GM23338 (cell line): ENCODE measurements around the gene MED13. TPM values are rescaled to one million over a fixed set of nuclear protein-coding genes. Genes with fewer than 3 reads are reported as not detected.

Experiments used
- ATAC-seq: fragments of 200-7000 bp; cut with Tn5 transposase; 3 replicates; pipeline ENCODE4 v1.9.1; 2020
- DNase-seq: peaks from one replicate; pipeline ENCODE4 v3.0.0-alpha.2; 2015; ENCODE audit warnings: low spot score
- H2AFZ ChIP-seq: fragments of 200-600 bp; sonication (generic); 2 replicates; pipeline ENCODE4 v1.8.0; 2016; ENCODE audit warnings: antibody characterized with exemption, mild to moderate bottlenecking, moderate library complexity
- H3F3A ChIP-seq: fragments of 200-600 bp; sonication (generic); replicated peaks from 2 replicates; pipeline ENCODE4 v1.8.0; 2017; ENCODE audit warnings: antibody characterized with exemption, mixed run types, low read depth
- H3K27ac ChIP-seq: fragments of 200-600 bp; sonication (generic); 2 replicates; pipeline ENCODE4 v1.6.1; 2016; ENCODE audit warnings: low read depth
- H3K27me3 ChIP-seq: fragments of 200-600 bp; sonication (generic); 2 replicates; pipeline ENCODE4 v1.8.0; 2016; ENCODE audit warnings: mild to moderate bottlenecking, mixed run types, moderate library complexity; ENCODE audit not compliant: insufficient read depth
- H3K36me3 ChIP-seq: fragments of 200-600 bp; sonication (generic); 2 replicates; pipeline ENCODE4 v1.8.0; 2016; ENCODE audit warnings: mild to moderate bottlenecking; ENCODE audit not compliant: insufficient read depth
- H3K4me1 ChIP-seq: fragments of 200-600 bp; sonication (generic); 2 replicates; pipeline ENCODE4 v1.8.0; 2016; ENCODE audit warnings: mild to moderate bottlenecking, moderate library complexity; ENCODE audit not compliant: insufficient read depth
- H3K4me2 ChIP-seq: fragments of 200-600 bp; sonication (generic); 2 replicates; pipeline ENCODE4 v1.7.1; 2017; ENCODE audit warnings: mixed run types
- H3K4me3 ChIP-seq: fragments of 200-600 bp; sonication (generic); 2 replicates; pipeline ENCODE4 v1.6.1; 2016; ENCODE audit warnings: mixed run types
- H3K79me2 ChIP-seq: fragments of 200-600 bp; sonication (generic); replicated peaks from 2 replicates; pipeline ENCODE4 v1.8.0; 2017; ENCODE audit warnings: mild to moderate bottlenecking; ENCODE audit not compliant: insufficient read depth
- H3K9me2 ChIP-seq: fragments of 200-600 bp; sonication (generic); 2 replicates; pipeline ENCODE4 v1.8.0; 2017; ENCODE audit not compliant: insufficient read depth
- H4K20me1 ChIP-seq: fragments of 200-600 bp; sonication (generic); replicated peaks from 2 replicates; pipeline ENCODE4 v1.8.0; 2017; ENCODE audit warnings: mild to moderate bottlenecking; ENCODE audit not compliant: insufficient read depth
- H3K27ac Mint-ChIP-seq: 2 replicates; pipeline ENCODE4 v1.8.0; 2020; ENCODE audit warnings: inconsistent platforms, mild to moderate bottlenecking, moderate library complexity, mixed read lengths
- H3K27me3 Mint-ChIP-seq: 3 replicates; pipeline ENCODE4 v1.8.0; 2022; ENCODE audit warnings: low read depth, mild to moderate bottlenecking, moderate library complexity, mixed read lengths, inconsistent platforms; ENCODE audit not compliant: insufficient read depth, poor library complexity
- H3K36me3 Mint-ChIP-seq: 3 replicates; pipeline ENCODE4 v1.8.0; 2021; ENCODE audit warnings: low read depth, mild to moderate bottlenecking, inconsistent platforms, moderate library complexity, mixed read lengths
- H3K4me1 Mint-ChIP-seq: 3 replicates; pipeline ENCODE4 v1.8.0; 2020; ENCODE audit warnings: mild to moderate bottlenecking, inconsistent platforms, mixed read lengths
- H3K4me3 Mint-ChIP-seq: 3 replicates; pipeline ENCODE4 v1.8.0; 2021; ENCODE audit warnings: moderate library complexity, mild to moderate bottlenecking, inconsistent platforms, mixed read lengths
- H3K9me3 Mint-ChIP-seq: 3 replicates; pipeline ENCODE4 v1.8.0; 2020; ENCODE audit warnings: moderate library complexity, mild to moderate bottlenecking, inconsistent platforms, mixed read lengths
- CREB1 ChIP-seq: fragments of 250-450 bp; sonication (Bioruptor Pico); IDR thresholded peaks from 2 replicates; pipeline ENCODE4 v1.5.0; 2020; ENCODE audit warnings: low read depth, mild to moderate bottlenecking, moderate library complexity
- EZH2 ChIP-seq: fragments of 200-600 bp; sonication (generic); IDR thresholded peaks from one replicate; pipeline ENCODE4 v1.8.0; 2017; ENCODE audit warnings: antibody characterized with exemption, mild to moderate bottlenecking, low read depth; ENCODE audit not compliant: unreplicated experiment
- JUNB ChIP-seq: IDR thresholded peaks from one replicate; pipeline ENCODE4 v1.6.1; 2016; ENCODE audit warnings: antibody characterized with exemption; ENCODE audit not compliant: unreplicated experiment
- NANOG ChIP-seq: IDR thresholded peaks from 2 replicates; pipeline ENCODE4 v1.6.1; 2016; ENCODE audit warnings: antibody characterized with exemption, borderline replicate concordance
- STAT1 ChIP-seq: IDR thresholded peaks from one replicate; pipeline ENCODE4 v1.6.1; 2016; ENCODE audit warnings: antibody characterized with exemption; ENCODE audit not compliant: unreplicated experiment
- ZNF114 ChIP-seq: fragments of 250-450 bp; sonication (Bioruptor Pico); IDR thresholded peaks from 2 replicates; pipeline ENCODE4 v1.5.0; 2020; ENCODE audit warnings: mild to moderate bottlenecking, moderate library complexity
- ZNF331 ChIP-seq: fragments of 250-450 bp; sonication (Bioruptor Pico); IDR thresholded peaks from 2 replicates; pipeline ENCODE4 v1.5.0; 2020; ENCODE audit warnings: low read depth, mild to moderate bottlenecking, moderate library complexity
- polyA plus RNA-seq: library from polyadenylated mRNA; unstranded; fragments of >200 nt; fragmentation: Nextera tagmentation; extraction: Ambion mirVana; gene quantifications from 2 replicates; pipeline ENCODE4 v1.2.1, GENCODE V29; 2016
- total RNA-seq: library from RNA; depleted of rRNA; stranded (reverse); fragments of >200 nt; shearing (Covaris generic); gene quantifications from 2 replicates; pipeline ENCODE4 v1.2.3, GENCODE V29; 2014
- TF ChIP-seq, protein P1 (sequence below): fragments of 250-450 bp; sonication (Bioruptor Pico); IDR thresholded peaks from 2 replicates; pipeline ENCODE4 v1.5.0; 2020; ENCODE audit warnings: mild to moderate bottlenecking, moderate library complexity
- TF ChIP-seq, protein P2 (sequence below): IDR thresholded peaks from one replicate; pipeline ENCODE4 v1.6.1; 2018; ENCODE audit warnings: antibody characterized with exemption; ENCODE audit not compliant: unreplicated experiment
- TF ChIP-seq, protein P3 (sequence below), 2 experiments: fragments of 200-600 bp in 1 of 2; sonication (generic) in 1 of 2; conservative IDR thresholded peaks; 2 replicates each; pipeline versions ENCODE4 v1.5.1 to v1.6.1; 2016 to 2017; ENCODE audit warnings: antibody characterized with exemption in 2 of 2, low read depth in 2 of 2, mild to moderate bottlenecking in 2 of 2, moderate library complexity in 1 of 2

MED13 gene
- total and polyA plus RNA-seq, 2 experiments from 2014 or later: 13.0 to 45.8 TPM

DNA sequence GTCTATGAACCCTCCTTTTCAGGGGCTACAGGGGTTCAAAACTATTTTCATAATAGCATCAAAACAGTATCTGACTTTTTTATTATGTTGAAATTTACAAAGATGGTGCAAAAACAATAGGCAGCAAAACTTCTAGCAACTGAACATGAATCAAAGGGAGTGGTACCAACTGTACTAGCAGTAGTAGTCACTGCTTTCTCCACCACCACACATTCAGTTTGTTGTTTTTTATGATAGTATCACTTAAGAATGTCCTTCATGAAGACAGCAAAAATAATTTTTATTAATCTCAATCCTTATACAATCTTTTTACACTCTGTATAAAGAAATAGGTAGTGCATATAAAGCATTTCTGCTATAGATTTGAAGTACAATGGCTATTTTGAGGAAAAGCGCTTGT, 47.6 kb downstream of the MED13 start (continued):
- TF ChIP-seq, protein P1, sequence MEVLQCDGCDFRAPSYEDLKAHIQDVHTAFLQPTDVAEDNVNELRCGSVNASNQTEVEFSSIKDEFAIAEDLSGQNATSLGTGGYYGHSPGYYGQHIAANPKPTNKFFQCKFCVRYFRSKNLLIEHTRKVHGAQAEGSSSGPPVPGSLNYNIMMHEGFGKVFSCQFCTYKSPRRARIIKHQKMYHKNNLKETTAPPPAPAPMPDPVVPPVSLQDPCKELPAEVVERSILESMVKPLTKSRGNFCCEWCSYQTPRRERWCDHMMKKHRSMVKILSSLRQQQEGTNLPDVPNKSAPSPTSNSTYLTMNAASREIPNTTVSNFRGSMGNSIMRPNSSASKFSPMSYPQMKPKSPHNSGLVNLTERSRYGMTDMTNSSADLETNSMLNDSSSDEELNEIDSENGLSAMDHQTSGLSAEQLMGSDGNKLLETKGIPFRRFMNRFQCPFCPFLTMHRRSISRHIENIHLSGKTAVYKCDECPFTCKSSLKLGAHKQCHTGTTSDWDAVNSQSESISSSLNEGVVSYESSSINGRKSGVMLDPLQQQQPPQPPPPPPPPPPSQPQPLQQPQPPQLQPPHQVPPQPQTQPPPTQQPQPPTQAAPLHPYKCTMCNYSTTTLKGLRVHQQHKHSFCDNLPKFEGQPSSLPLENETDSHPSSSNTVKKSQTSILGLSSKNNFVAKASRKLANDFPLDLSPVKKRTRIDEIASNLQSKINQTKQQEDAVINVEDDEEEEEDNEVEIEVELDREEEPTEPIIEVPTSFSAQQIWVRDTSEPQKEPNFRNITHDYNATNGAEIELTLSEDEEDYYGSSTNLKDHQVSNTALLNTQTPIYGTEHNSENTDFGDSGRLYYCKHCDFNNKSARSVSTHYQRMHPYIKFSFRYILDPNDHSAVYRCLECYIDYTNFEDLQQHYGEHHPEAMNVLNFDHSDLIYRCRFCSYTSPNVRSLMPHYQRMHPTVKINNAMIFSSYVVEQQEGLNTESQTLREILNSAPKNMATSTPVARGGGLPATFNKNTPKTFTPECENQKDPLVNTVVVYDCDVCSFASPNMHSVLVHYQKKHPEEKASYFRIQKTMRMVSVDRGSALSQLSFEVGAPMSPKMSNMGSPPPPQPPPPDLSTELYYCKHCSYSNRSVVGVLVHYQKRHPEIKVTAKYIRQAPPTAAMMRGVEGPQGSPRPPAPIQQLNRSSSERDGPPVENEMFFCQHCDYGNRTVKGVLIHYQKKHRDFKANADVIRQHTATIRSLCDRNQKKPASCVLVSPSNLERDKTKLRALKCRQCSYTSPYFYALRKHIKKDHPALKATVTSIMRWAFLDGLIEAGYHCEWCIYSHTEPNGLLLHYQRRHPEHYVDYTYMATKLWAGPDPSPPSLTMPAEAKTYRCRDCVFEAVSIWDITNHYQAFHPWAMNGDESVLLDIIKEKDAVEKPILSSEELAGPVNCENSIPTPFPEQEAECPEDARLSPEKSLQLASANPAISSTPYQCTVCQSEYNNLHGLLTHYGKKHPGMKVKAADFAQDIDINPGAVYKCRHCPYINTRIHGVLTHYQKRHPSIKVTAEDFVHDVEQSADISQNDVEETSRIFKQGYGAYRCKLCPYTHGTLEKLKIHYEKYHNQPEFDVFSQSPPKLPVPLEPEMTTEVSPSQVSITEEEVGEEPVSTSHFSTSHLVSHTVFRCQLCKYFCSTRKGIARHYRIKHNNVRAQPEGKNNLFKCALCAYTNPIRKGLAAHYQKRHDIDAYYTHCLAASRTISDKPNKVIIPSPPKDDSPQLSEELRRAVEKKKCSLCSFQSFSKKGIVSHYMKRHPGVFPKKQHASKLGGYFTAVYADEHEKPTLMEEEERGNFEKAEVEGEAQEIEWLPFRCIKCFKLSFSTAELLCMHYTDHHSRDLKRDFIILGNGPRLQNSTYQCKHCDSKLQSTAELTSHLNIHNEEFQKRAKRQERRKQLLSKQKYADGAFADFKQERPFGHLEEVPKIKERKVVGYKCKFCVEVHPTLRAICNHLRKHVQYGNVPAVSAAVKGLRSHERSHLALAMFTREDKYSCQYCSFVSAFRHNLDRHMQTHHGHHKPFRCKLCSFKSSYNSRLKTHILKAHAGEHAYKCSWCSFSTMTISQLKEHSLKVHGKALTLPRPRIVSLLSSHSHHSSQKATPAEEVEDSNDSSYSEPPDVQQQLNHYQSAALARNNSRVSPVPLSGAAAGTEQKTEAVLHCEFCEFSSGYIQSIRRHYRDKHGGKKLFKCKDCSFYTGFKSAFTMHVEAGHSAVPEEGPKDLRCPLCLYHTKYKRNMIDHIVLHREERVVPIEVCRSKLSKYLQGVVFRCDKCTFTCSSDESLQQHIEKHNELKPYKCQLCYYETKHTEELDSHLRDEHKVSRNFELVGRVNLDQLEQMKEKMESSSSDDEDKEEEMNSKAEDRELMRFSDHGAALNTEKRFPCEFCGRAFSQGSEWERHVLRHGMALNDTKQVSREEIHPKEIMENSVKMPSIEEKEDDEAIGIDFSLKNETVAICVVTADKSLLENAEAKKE (CRISPR knock-in tag): no peak
- TF ChIP-seq, protein P2, sequence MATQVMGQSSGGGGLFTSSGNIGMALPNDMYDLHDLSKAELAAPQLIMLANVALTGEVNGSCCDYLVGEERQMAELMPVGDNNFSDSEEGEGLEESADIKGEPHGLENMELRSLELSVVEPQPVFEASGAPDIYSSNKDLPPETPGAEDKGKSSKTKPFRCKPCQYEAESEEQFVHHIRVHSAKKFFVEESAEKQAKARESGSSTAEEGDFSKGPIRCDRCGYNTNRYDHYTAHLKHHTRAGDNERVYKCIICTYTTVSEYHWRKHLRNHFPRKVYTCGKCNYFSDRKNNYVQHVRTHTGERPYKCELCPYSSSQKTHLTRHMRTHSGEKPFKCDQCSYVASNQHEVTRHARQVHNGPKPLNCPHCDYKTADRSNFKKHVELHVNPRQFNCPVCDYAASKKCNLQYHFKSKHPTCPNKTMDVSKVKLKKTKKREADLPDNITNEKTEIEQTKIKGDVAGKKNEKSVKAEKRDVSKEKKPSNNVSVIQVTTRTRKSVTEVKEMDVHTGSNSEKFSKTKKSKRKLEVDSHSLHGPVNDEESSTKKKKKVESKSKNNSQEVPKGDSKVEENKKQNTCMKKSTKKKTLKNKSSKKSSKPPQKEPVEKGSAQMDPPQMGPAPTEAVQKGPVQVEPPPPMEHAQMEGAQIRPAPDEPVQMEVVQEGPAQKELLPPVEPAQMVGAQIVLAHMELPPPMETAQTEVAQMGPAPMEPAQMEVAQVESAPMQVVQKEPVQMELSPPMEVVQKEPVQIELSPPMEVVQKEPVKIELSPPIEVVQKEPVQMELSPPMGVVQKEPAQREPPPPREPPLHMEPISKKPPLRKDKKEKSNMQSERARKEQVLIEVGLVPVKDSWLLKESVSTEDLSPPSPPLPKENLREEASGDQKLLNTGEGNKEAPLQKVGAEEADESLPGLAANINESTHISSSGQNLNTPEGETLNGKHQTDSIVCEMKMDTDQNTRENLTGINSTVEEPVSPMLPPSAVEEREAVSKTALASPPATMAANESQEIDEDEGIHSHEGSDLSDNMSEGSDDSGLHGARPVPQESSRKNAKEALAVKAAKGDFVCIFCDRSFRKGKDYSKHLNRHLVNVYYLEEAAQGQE: no peak
- no peak for TF ChIP-seq ZNF331
- TF ChIP-seq ZNF114: no peak

DNA sequence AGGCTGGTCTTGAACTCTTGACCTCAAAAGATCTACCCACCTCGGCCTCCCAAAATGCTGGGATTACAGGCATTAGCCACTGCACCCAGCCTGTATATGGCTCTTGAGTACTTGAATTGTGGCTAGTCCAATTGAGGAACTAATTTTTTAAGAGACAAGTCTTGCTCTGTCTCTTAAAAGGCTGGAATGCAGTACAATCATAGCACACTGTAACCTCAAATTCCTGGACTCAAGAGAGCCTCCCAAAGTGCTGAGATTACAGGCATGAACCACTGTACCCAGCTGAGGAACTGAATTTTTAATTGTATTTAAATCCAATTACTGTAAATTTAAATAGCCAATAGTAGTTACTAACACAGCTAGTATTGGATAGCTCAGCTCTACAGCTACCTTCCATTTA, 50.6 kb downstream of the MED13 start:
- no peak overlapping the region for H3K27ac Mint-ChIP-seq
- Histone ChIP-seq H4K20me1 (no peaks in the 10 kb centered on the region; the same call in 1 of the 2 replicates), H3K4me2 (no peak overlapping the region), H3K36me3 (peaks cover 21% of the 10 kb centered on the region; the same call in 1 of the 2 replicates), H3K4me3 (no peak overlapping the region), H3K27ac (no peak overlapping the region), H3K27me3 (no peaks in the 10 kb centered on the region), H3F3A (no peaks in the 10 kb centered on the region), H2AFZ (no peak overlapping the region), H3K4me1 (no peaks in the 10 kb centered on the region), H3K9me2 (no peaks in the 10 kb centered on the region), H3K79me2 (peaks cover 80% of the 10 kb centered on the region)
- peaks cover 71% of the 10 kb centered on the region for H3K36me3 Mint-ChIP-seq
- no peak for DNase-seq
- H3K27me3 Mint-ChIP-seq: no peaks in the 10 kb centered on the region
- no peaks in the 10 kb centered on the region for H3K9me3 Mint-ChIP-seq
- no peak for ATAC-seq
- no peaks in the 10 kb centered on the region; the same call in 2 of the 3 replicates for H3K4me1 Mint-ChIP-seq
- no peak overlapping the region for H3K4me3 Mint-ChIP-seq
- TF ChIP-seq, protein P2: no peak
- TF ChIP-seq STAT1: no peak
- TF ChIP-seq NANOG: no peak
- TF ChIP-seq ZNF331: no peak
- TF ChIP-seq ZNF114: no peak
- no peak for TF ChIP-seq EZH2
- no peak for TF ChIP-seq JUNB
- TF ChIP-seq, protein P3, sequence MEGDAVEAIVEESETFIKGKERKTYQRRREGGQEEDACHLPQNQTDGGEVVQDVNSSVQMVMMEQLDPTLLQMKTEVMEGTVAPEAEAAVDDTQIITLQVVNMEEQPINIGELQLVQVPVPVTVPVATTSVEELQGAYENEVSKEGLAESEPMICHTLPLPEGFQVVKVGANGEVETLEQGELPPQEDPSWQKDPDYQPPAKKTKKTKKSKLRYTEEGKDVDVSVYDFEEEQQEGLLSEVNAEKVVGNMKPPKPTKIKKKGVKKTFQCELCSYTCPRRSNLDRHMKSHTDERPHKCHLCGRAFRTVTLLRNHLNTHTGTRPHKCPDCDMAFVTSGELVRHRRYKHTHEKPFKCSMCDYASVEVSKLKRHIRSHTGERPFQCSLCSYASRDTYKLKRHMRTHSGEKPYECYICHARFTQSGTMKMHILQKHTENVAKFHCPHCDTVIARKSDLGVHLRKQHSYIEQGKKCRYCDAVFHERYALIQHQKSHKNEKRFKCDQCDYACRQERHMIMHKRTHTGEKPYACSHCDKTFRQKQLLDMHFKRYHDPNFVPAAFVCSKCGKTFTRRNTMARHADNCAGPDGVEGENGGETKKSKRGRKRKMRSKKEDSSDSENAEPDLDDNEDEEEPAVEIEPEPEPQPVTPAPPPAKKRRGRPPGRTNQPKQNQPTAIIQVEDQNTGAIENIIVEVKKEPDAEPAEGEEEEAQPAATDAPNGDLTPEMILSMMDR (conservative IDR thresholded peaks at IDR 0.05; ENCODE audit: low read depth in 2 of 2): no peak
- TF ChIP-seq CREB1 (CRISPR knock-in tag): no peak
